HG03521 (cell line): ENCODE measurements around the gene MRPL55.
"Not testable (repeated sequence)": the region's sequence is repeated elsewhere in the genome, so short reads cannot be mapped to it uniquely, and the experiment has no call there.

ENCODE experiments used
- ATAC-seq: cut with Tn5 transposase; IDR thresholded peaks from one replicate; pipeline ENCODE4 v1.9.1; 2021; ENCODE audit warnings: mild to moderate bottlenecking, moderate library complexity; ENCODE audit not compliant: unreplicated experiment

Gene MRPL55

GRCh38 chr1:228125185-228125584, 16.1 kb upstream of the MRPL55 start:
- no peak for ATAC-seq

- ATAC-seq, result no peak
These were observed 14.4 kb upstream of the MRPL55 start for GRCh38 chr1:228123505-228123904.

GRCh38 chr1:228122921-228123441, 13.9 kb upstream of the MRPL55 start:
- no peak for ATAC-seq

GRCh38 chr1:228120857-228121489, 11.9 kb upstream of the MRPL55 start:
- no peak for ATAC-seq

- no peak for ATAC-seq
These were observed 11.3 kb upstream of the MRPL55 start for GRCh38 chr1:228120351-228120750.

GRCh38 chr1:228118040-228118439, 8.9 kb upstream of the MRPL55 start:
- no peak for ATAC-seq

GRCh38 chr1:228117335-228117734, 8.2 kb upstream of the MRPL55 start:
- ATAC-seq, result no peak

GRCh38 chr1:228114827-228115226, 5.7 kb upstream of the MRPL55 start:
- ATAC-seq, result no peak

- no peak for ATAC-seq
These were observed 3.5 kb upstream of the MRPL55 start for GRCh38 chr1:228112617-228113016.

- ATAC-seq, result no peak
These were observed 3.1 kb upstream of the MRPL55 start for GRCh38 chr1:228112167-228112566.

GRCh38 chr1:228111315-228111714, 2.2 kb upstream of the MRPL55 start:
- not testable (repeated sequence) for ATAC-seq

GRCh38 chr1:228110556-228110955, 1.5 kb upstream of the MRPL55 start:
- ATAC-seq, result no peak

- no peak for ATAC-seq
These were observed 926 bp upstream of the MRPL55 start for GRCh38 chr1:228109962-228110488.

GRCh38 chr1:228108742-228109072, 392 bp downstream of the MRPL55 start:
- ATAC-seq, result no peak

GRCh38 chr1:228108055-228108690, 926 bp downstream of the MRPL55 start:
- ATAC-seq, result no peak

GRCh38 chr1:228107636-228108035, 1.5 kb downstream of the MRPL55 start:
- ATAC-seq, result no peak

GRCh38 chr1:228106800-228107054, 2.4 kb downstream of the MRPL55 start:
- no peak for ATAC-seq

GRCh38 chr1:228105996-228106799, 2.9 kb downstream of the MRPL55 start:
- ATAC-seq, result no peak

GRCh38 chr1:228105270-228105995, 3.7 kb downstream of the MRPL55 start:
- ATAC-seq, result no peak

GRCh38 chr1:228104526-228105269, 4.4 kb downstream of the MRPL55 start:
- ATAC-seq, result no peak
